H1 (cell line): ENCODE data around the gene MRPL20. TPM values are rescaled to one million over a fixed set of nuclear protein-coding genes. Genes with fewer than 3 reads are reported as not detected.

Experiments
- CTCF ChIA-PET: fragments of 300-600 bp; sonication (Branson Sonifier 250); formaldehyde crosslinking; loops from one replicate; lab custom pipeline; 2021; ENCODE audit not compliant: partially characterized antibody; lab: Charles Lee
- POLR2A ChIA-PET: fragments of 300-600 bp; sonication (Branson Sonifier 250); formaldehyde crosslinking; loops from one replicate; lab custom pipeline; 2021; ENCODE audit warnings: inconsistent platforms; ENCODE audit not compliant: partially characterized antibody; lab: Charles Lee
- DNase-seq, 2 experiments: peaks; one replicate each; pipeline versions ENCODE4 v3.0.0 to v3.0.0-alpha.2; 2010 to 2022; ENCODE audit warnings: low spot score in 2 of 2, low read depth in 1 of 2, mixed read lengths in 1 of 2
- FAIRE-seq: peaks from 2 replicates; lab custom pipeline; 2011; peaks lifted over from hg19 to GRCh38; lab: Jason Lieb, UNC
- H2AFZ ChIP-seq: 2 replicates; pipeline ENCODE4 v1.8.1; 2012; ENCODE audit warnings: low read length, inconsistent platforms
- H2AK5ac ChIP-seq: 2 replicates; pipeline ENCODE4 v1.6.1; 2013; ENCODE audit warnings: low read depth, low read length
- H2BK120ac ChIP-seq: replicated peaks from 2 replicates; pipeline ENCODE3; 2013; ENCODE audit warnings: low read depth, low read length, inconsistent platforms
- H2BK12ac ChIP-seq: 2 replicates; pipeline ENCODE4 v1.6.1; 2013; ENCODE audit warnings: low read depth, low read length
- H2BK15ac ChIP-seq: 2 replicates; pipeline ENCODE4 v1.6.1; 2013; ENCODE audit warnings: low read length
- H2BK20ac ChIP-seq: 2 replicates; pipeline ENCODE4 v1.6.1; 2013; ENCODE audit warnings: low read length
- H2BK5ac ChIP-seq: 2 replicates; pipeline ENCODE4 v1.6.1; 2013; ENCODE audit warnings: low read depth, low read length
- H3K14ac ChIP-seq: 2 replicates; pipeline ENCODE4 v1.6.1; 2013; ENCODE audit warnings: inconsistent platforms; ENCODE audit not compliant: insufficient read length
- H3K18ac ChIP-seq: 2 replicates; pipeline ENCODE4 v1.6.1; 2013; ENCODE audit warnings: low read length; ENCODE audit errors: extremely low read depth
- H3K23ac ChIP-seq: 2 replicates; pipeline ENCODE4 v1.6.1; 2013; ENCODE audit warnings: inconsistent platforms; ENCODE audit not compliant: insufficient read length
- H3K23me2 ChIP-seq: 2 replicates; pipeline ENCODE4 v1.6.1; 2013; ENCODE audit warnings: low read depth, low read length
- H3K27ac ChIP-seq: 2 replicates; pipeline ENCODE4 v1.6.1; 2011; ENCODE audit warnings: low read depth, low read length, inconsistent platforms
- H3K27me3 ChIP-seq, 4 experiments: replicated peaks in 1 of 4; 1 replicate in 1 of 4; 2 replicates in 3 of 4; pipeline versions ENCODE4 v1.6.1 to v1.8.1; 2011 to 2013; ENCODE audit warnings: low read length in 3 of 4, mild to moderate bottlenecking in 3 of 4, inconsistent platforms in 2 of 4, mixed read lengths in 2 of 4, moderate library complexity in 1 of 4; ENCODE audit not compliant: control insufficient read depth in 3 of 4, insufficient read depth in 3 of 4; ENCODE audit errors: extremely low read depth in 1 of 4
- H3K36me3 ChIP-seq, 4 experiments: 2 replicates each; pipeline versions ENCODE4 v1.6.1 to v1.8.1; 2011 to 2013; ENCODE audit warnings: mild to moderate bottlenecking in 4 of 4, low read length in 3 of 4, moderate library complexity in 2 of 4, control low read depth in 1 of 4, inconsistent platforms in 1 of 4; ENCODE audit not compliant: insufficient read depth in 4 of 4, control insufficient read depth in 2 of 4
- H3K4ac ChIP-seq: replicated peaks from 2 replicates; pipeline ENCODE3; 2013; ENCODE audit warnings: low read length, low read depth, mixed read lengths, inconsistent platforms; ENCODE audit not compliant: insufficient read length
- H3K4me1 ChIP-seq, 4 experiments: replicated peaks in 1 of 4; 1 replicate in 1 of 4; 2 replicates in 3 of 4; pipeline versions ENCODE4 v1.6.1 to v1.8.1; 2011 to 2013; ENCODE audit warnings: low read length in 3 of 4, inconsistent platforms in 2 of 4, mixed read lengths in 1 of 4; ENCODE audit not compliant: insufficient read depth in 4 of 4, control insufficient read depth in 3 of 4
- H3K4me2 ChIP-seq, 2 experiments: 2 replicates each; pipeline versions ENCODE4 v1.6.1 to v1.8.1; 2011 to 2013; ENCODE audit warnings: low read depth in 2 of 2, low read length in 2 of 2, control low read depth in 1 of 2, inconsistent platforms in 1 of 2, mild to moderate bottlenecking in 1 of 2; ENCODE audit not compliant: insufficient read depth in 1 of 2
- H3K4me3 ChIP-seq, 4 experiments: fragments of 200-600, 300-600 bp in 1 of 4; sonication (generic), shearing (Covaris generic), sonication (Bioruptor Twin) in 1 of 4; 2 replicates each; pipeline versions ENCODE4 v1.5.1 to v1.8.1; 2011 to 2016; ENCODE audit warnings: low read length in 4 of 4, low read depth in 3 of 4, control low read depth in 2 of 4, inconsistent platforms in 2 of 4, mild to moderate bottlenecking in 2 of 4, mixed read lengths in 1 of 4, moderate library complexity in 1 of 4; ENCODE audit not compliant: insufficient read depth in 2 of 4; ENCODE audit errors: extremely low read depth in 1 of 4
- H3K56ac ChIP-seq: replicated peaks from 2 replicates; pipeline ENCODE3; 2013; ENCODE audit warnings: low read depth, mild to moderate bottlenecking, mixed read lengths, low read length, inconsistent platforms; ENCODE audit not compliant: insufficient read length
- H3K79me1 ChIP-seq: 2 replicates; pipeline ENCODE4 v1.6.1; 2013; ENCODE audit warnings: low read depth, low read length, control low read depth
- H3K79me2 ChIP-seq, 2 experiments: 2 replicates each; pipeline versions ENCODE4 v1.6.1 to v1.8.1; 2012 to 2013; ENCODE audit warnings: low read length in 2 of 2, mild to moderate bottlenecking in 2 of 2, inconsistent platforms in 1 of 2; ENCODE audit not compliant: insufficient read depth in 2 of 2, control insufficient read depth in 1 of 2
- H3K9ac ChIP-seq, 4 experiments: replicated peaks in 1 of 4; 1 replicate in 1 of 4; 2 replicates in 3 of 4; pipeline versions ENCODE4 v1.6.1 to v1.8.1; 2011 to 2013; ENCODE audit warnings: low read depth in 3 of 4, low read length in 3 of 4, control low read depth in 2 of 4, mild to moderate bottlenecking in 2 of 4, moderate library complexity in 2 of 4, inconsistent platforms in 1 of 4; ENCODE audit errors: extremely low read depth in 1 of 4
- H3K9me3 ChIP-seq, 2 experiments: 2 replicates each; pipeline versions ENCODE4 v1.6.1 to v1.8.1; 2012 to 2013; ENCODE audit warnings: mild to moderate bottlenecking in 2 of 2, moderate library complexity in 2 of 2, control low read depth in 1 of 2, inconsistent platforms in 1 of 2, low read depth in 1 of 2, low read length in 1 of 2, mixed read lengths in 1 of 2; ENCODE audit not compliant: insufficient read depth in 2 of 2
- H4K20me1 ChIP-seq, 2 experiments: replicated peaks in 1 of 2; 2 replicates each; pipeline versions ENCODE3 to v1.8.1; 2011 to 2013; ENCODE audit warnings: inconsistent platforms in 2 of 2, low read length in 2 of 2, mild to moderate bottlenecking in 1 of 2; ENCODE audit not compliant: insufficient read depth in 2 of 2, control insufficient read depth in 1 of 2
- H4K5ac ChIP-seq: 2 replicates; pipeline ENCODE4 v1.6.1; 2013; ENCODE audit warnings: low read length, low read depth, mixed read lengths, inconsistent platforms; ENCODE audit not compliant: insufficient read length
- H4K8ac ChIP-seq: 2 replicates; pipeline ENCODE4 v1.8.0; 2013; ENCODE audit warnings: mild to moderate bottlenecking, moderate library complexity, low read length, inconsistent platforms; ENCODE audit not compliant: insufficient read depth; ENCODE audit errors: extremely low read depth
- H4K91ac ChIP-seq: replicated peaks from 2 replicates; pipeline ENCODE3; 2013; ENCODE audit warnings: low read length, mixed read lengths, inconsistent platforms; ENCODE audit not compliant: insufficient read length
- CHD1 ChIP-seq: IDR thresholded peaks from 2 replicates; pipeline ENCODE4 v1.6.1; 2012; ENCODE audit warnings: low read depth, low read length, improper control_type of control experiment
- EP300 ChIP-seq, 2 experiments: IDR thresholded peaks; 1 replicate in 1 of 2; 2 replicates in 1 of 2; pipeline ENCODE4 v1.6.1; 2011 to 2012; ENCODE audit warnings: low read depth in 2 of 2, low read length in 2 of 2, mild to moderate bottlenecking in 2 of 2, borderline replicate concordance in 1 of 2, inconsistent platforms in 1 of 2, moderate library complexity in 1 of 2
- HDAC2 ChIP-seq, 2 experiments: fragments of 300-600 bp in 1 of 2; sonication (generic) in 1 of 2; IDR thresholded peaks; 2 replicates each; pipeline ENCODE4 v1.6.1; 2011 to 2012; ENCODE audit warnings: low read depth in 2 of 2, low read length in 2 of 2, mild to moderate bottlenecking in 2 of 2, moderate library complexity in 2 of 2, borderline replicate concordance in 1 of 2, inconsistent platforms in 1 of 2
- KDM1A ChIP-seq: fragments of 200-600, 300-600 bp; sonication (generic); IDR thresholded peaks from 2 replicates; pipeline ENCODE4 v1.7.1; 2016; ENCODE audit warnings: mild to moderate bottlenecking, low read length, borderline replicate concordance
- NANOG ChIP-seq: IDR thresholded peaks from 2 replicates; pipeline ENCODE4 v1.6.1; 2011; ENCODE audit warnings: low read length, low read depth, mild to moderate bottlenecking, inconsistent platforms; ENCODE audit not compliant: insufficient read depth, poor library complexity, severe bottlenecking
- NRF1 ChIP-seq: IDR thresholded peaks from 2 replicates; pipeline ENCODE4 v1.6.1; 2011; ENCODE audit warnings: mild to moderate bottlenecking, low read depth, low read length, improper control_type of control experiment
- POLR2A ChIP-seq, 2 experiments: IDR thresholded peaks; 1 replicate in 1 of 2; 2 replicates in 1 of 2; pipeline ENCODE4 v1.6.1; 2011; ENCODE audit warnings: low read depth in 2 of 2, low read length in 2 of 2, mild to moderate bottlenecking in 2 of 2; ENCODE audit errors: control extremely low read depth in 1 of 2
- SIX5 ChIP-seq: IDR thresholded peaks from 2 replicates; pipeline ENCODE4 v1.6.1; 2011; ENCODE audit warnings: mild to moderate bottlenecking, low read depth, low read length
- TEAD4 ChIP-seq: IDR thresholded peaks from 2 replicates; pipeline ENCODE4 v1.6.1; 2012; ENCODE audit warnings: low read depth, low read length, inconsistent platforms, mixed read lengths
- WGBS, 2 experiments: shearing (Covaris generic) in 1 of 2; methylation state at CpG; one replicate each; pipeline versions ENCODE4 v1.1.6 to v1.1.7; 2013 to 2015; ENCODE audit warnings: low lambda C conversion rate in 2 of 2, mixed read lengths in 2 of 2, inconsistent platforms in 1 of 2, low coverage in 1 of 2, missing lambda C conversion rate in 1 of 2; ENCODE audit not compliant: insufficient replicate concordance in 2 of 2, insufficient coverage in 1 of 2, insufficient read length in 1 of 2; ENCODE audit errors: extremely low coverage in 1 of 2, missing lambda C conversion rate in 1 of 2; 5-methylcytosine and 5-hydroxymethylcytosine counted together
- polyA plus RNA-seq, 7 experiments: library from polyadenylated mRNA; depleted of rRNA in 3 of 7; stranded (reverse) in 5 of 7; unstranded in 2 of 7; fragments of >200 nt in 5 of 7; fragments of 200-250 nt in 2 of 7; gene quantifications; 1 replicate in 5 of 7; 2 replicates in 1 of 7; 4 replicates in 1 of 7; pipeline versions ENCODE4 v1.2.1 to v1.2.3, GENCODE V29; 2011 to 2013; ENCODE audit warnings: missing spikeins in 2 of 7, mixed read lengths in 2 of 7
- total RNA-seq: library from RNA; stranded (reverse); fragmentation: NEBNext Ultra II Directional; extraction: Animal tissue kit (Norgen Biotek cat#: 25700); gene quantifications from 2 replicates; pipeline ENCODE4 v1.2.1, GENCODE V29; 2021
- TF ChIP-seq, protein P1 (sequence below), 3 experiments: IDR thresholded peaks; 1 replicate in 2 of 3; 2 replicates in 1 of 3; pipeline versions ENCODE4 v1.5.1 to v1.6.1; 2011; ENCODE audit warnings: low read length in 3 of 3, mild to moderate bottlenecking in 3 of 3, inconsistent platforms in 2 of 3, low read depth in 1 of 3, moderate library complexity in 1 of 3; ENCODE audit not compliant: insufficient read depth in 1 of 3; ENCODE audit errors: control extremely low read depth in 1 of 3

MRPL20 gene
- total and polyA plus RNA-seq, 2 of the 8 experiments (the other 6 are each of a cell fraction or from before 2014, with no cell fraction given) = 126 to 151 TPM

DNA sequence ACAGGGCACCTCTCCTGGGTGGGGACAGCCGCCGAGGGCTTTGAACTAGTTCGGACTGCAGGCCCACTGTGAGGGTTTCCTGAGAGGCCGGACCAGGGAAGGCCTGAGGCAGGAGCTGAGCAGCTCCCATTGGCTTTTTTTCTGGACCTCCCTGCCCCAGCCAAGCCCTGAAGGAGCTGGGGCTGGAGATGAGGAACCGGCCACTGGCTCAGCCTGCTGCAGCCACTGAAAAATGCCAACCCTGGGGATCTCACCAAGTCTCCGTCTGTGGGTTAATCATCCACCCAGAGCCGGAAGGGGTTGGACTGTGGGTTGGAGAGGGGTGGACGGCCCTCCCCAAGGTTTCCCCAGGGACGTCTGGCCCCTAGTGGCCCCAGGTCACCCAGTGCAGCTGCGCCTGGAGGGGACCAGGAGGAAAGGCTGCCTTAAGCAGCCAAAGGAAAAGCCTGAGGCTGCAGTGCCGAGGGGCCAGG, 30.8 kb upstream of the MRPL20 start:
- H3K9ac ChIP-seq = no peak overlapping the region
- ChIA-PET CTCF (interaction anchor here (0.6 to 4.3 kb wide), 11 partner anchors 8 to 609 kb away, joined by 3 to 36 read pairs (median 5); partner anchors contain the start of genes ATAD3C and CCNL2), POLR2A (interaction anchor here (0.6 to 22.9 kb wide), 10 partner anchors 9 to 92 kb away, joined by 3 to 515 read pairs (median 4); partner anchors contain the start of genes ANKRD65, CCNL2, DVL1 and MRPL20)
- 80% methylated on average over 11 of the region's 11 CpGs; no CpG with 5 or more reads in 1 of the 2 experiments for WGBS, 2 experiments
- no peaks in the 10 kb centered on the region for H3K9me3 ChIP-seq
- no peak overlapping the region for H3K4ac ChIP-seq
- peaks cover 0 to 7% (median 0%) of the 10 kb centered on the region in 4 experiments; a peak in 1 of 8 replicates for H3K36me3 ChIP-seq
- no peak overlapping the region for H2AFZ ChIP-seq
- no peak overlapping the region for H3K18ac ChIP-seq
- peaks cover 0 to 31% (median 28%) of the 10 kb centered on the region in 4 experiments; a peak in 6 of 7 replicates for H3K4me1 ChIP-seq
- H3K56ac ChIP-seq = no peak overlapping the region
- H3K4me2 ChIP-seq = no peak overlapping the region
- no peak overlapping the region for H2BK15ac ChIP-seq
- no peak overlapping the region for H2BK12ac ChIP-seq
- H2BK20ac ChIP-seq = no peak overlapping the region
- no peak overlapping the region for H4K91ac ChIP-seq
- H3K79me1 ChIP-seq = no peaks in the 10 kb centered on the region
- peaks cover 4 to 7% of the 10 kb centered on the region in 2 experiments for H4K20me1 ChIP-seq
- H3K79me2 ChIP-seq = peaks cover 0 to 8% of the 10 kb centered on the region in 2 experiments; a peak in 1 of 4 replicates
- DNase-seq (no peak), FAIRE-seq (no peak)
- H2AK5ac ChIP-seq = 0 out of 2 replicates have a peak overlapping the region, but pooled peaks have one; percentile 5
- H2BK120ac ChIP-seq = no peak overlapping the region
- no peak overlapping the region for H2BK5ac ChIP-seq
- H3K27me3 ChIP-seq = peaks cover 0 to 3% (median 0%) of the 10 kb centered on the region in 4 experiments; a peak in 2 of 7 replicates
- no peak overlapping the region for H3K27ac ChIP-seq
- no peak overlapping the region for H3K14ac ChIP-seq
- no peak overlapping the region for H3K23ac ChIP-seq
- H3K23me2 ChIP-seq = peaks cover 18% of the 10 kb centered on the region; the same call in 1 of the 2 replicates
- H3K4me3 ChIP-seq = no peak overlapping the region
- no peak overlapping the region for H4K8ac ChIP-seq
- no peak overlapping the region for H4K5ac ChIP-seq
- TF ChIP-seq, protein P1, sequence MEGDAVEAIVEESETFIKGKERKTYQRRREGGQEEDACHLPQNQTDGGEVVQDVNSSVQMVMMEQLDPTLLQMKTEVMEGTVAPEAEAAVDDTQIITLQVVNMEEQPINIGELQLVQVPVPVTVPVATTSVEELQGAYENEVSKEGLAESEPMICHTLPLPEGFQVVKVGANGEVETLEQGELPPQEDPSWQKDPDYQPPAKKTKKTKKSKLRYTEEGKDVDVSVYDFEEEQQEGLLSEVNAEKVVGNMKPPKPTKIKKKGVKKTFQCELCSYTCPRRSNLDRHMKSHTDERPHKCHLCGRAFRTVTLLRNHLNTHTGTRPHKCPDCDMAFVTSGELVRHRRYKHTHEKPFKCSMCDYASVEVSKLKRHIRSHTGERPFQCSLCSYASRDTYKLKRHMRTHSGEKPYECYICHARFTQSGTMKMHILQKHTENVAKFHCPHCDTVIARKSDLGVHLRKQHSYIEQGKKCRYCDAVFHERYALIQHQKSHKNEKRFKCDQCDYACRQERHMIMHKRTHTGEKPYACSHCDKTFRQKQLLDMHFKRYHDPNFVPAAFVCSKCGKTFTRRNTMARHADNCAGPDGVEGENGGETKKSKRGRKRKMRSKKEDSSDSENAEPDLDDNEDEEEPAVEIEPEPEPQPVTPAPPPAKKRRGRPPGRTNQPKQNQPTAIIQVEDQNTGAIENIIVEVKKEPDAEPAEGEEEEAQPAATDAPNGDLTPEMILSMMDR (IDR thresholded peaks at IDR 0.05; ENCODE audit: control extremely low read depth in 1 of 3, insufficient read depth in 1 of 3, low read depth in 1 of 3, low read length in 3 of 3) = no peak
- TF ChIP-seq KDM1A = no peak
- no peak for TF ChIP-seq POLR2A (IDR thresholded peaks at IDR 0.05; ENCODE audit: control extremely low read depth in 1 of 2, low read depth in 2 of 2, low read length in 2 of 2)
- TF ChIP-seq SIX5 = no peak
- no peak for TF ChIP-seq TEAD4
- TF ChIP-seq NRF1 = no peak
- no peak for TF ChIP-seq EP300 (IDR thresholded peaks at IDR 0.05; ENCODE audit: borderline replicate concordance in 1 of 2, low read depth in 2 of 2, low read length in 2 of 2)
- no peak for TF ChIP-seq HDAC2 (IDR thresholded peaks at IDR 0.05; ENCODE audit: borderline replicate concordance in 1 of 2, low read depth in 2 of 2, low read length in 2 of 2)
- TF ChIP-seq CHD1 = no peak
- no peak for TF ChIP-seq NANOG
